HepG2 (cell line): ENCODE measurements around the gene DYNLT2B. TPM values are rescaled to one million over a fixed set of nuclear protein-coding genes. Genes with fewer than 3 reads are reported as not detected.

Source experiments
- ATAC-seq: fragments of 200-7000 bp; cut with Tn5 transposase; 3 replicates; pipeline ENCODE4 v1.9.1; 2020; ENCODE audit warnings: mild to moderate bottlenecking, moderate library complexity
- BruUV-seq: library from RNA; stranded (reverse); fragments of 400-500 nt; replicated peaks from 2 replicates; lab custom pipeline; 2021; lab: Mats Ljungman, UMichigan
- CTCF ChIA-PET: fragments of 300-600 bp; formaldehyde crosslinking; extraction: SDS; loops from one replicate; lab custom pipeline; 2021; ENCODE audit warnings: low total read pairs, inconsistent platforms, low intra/inter-chr PET ratio; lab: Yijun Ruan, JAX
- POLR2A ChIA-PET: fragments of 350-600 bp; sonication (Branson Sonifier 250); formaldehyde crosslinking; loops from one replicate; lab custom pipeline; 2020; ENCODE audit warnings: antibody characterized with exemption, inconsistent platforms; lab: Yijun Ruan, JAX
- DNase-seq: peaks from one replicate; pipeline ENCODE4 v3.0.0-alpha.2; 2015; ENCODE audit warnings: low spot score
- FAIRE-seq: peaks from 3 replicates; lab custom pipeline; 2011; peaks lifted over from hg19 to GRCh38; lab: Jason Lieb, UNC
- H2AFZ ChIP-seq: one replicate; pipeline ENCODE4 v1.6.1; 2011; ENCODE audit warnings: low read length, inconsistent platforms
- H3K27ac ChIP-seq: fragments of 300-600 bp; 3 replicates; pipeline ENCODE4 v1.8.0; 2011; ENCODE audit warnings: mixed run types, mild to moderate bottlenecking, mixed read lengths, low read length, inconsistent platforms; ENCODE audit not compliant: insufficient read depth; ENCODE audit errors: extremely low read length
- H3K27me3 ChIP-seq, 2 experiments: fragments of 200-600 bp in 1 of 2; 2 replicates in 1 of 2; 3 replicates in 1 of 2; pipeline versions ENCODE4 v1.6.0 to v1.8.0; 2011; ENCODE audit warnings: low read length in 2 of 2, mild to moderate bottlenecking in 2 of 2, moderate library complexity in 2 of 2, inconsistent platforms in 1 of 2; ENCODE audit not compliant: insufficient read depth in 2 of 2, control insufficient read depth in 1 of 2
- H3K36me3 ChIP-seq, 2 experiments: fragments of 200-600 bp in 1 of 2; replicated peaks in 1 of 2; 2 replicates in 1 of 2; 3 replicates in 1 of 2; pipeline versions ENCODE4 v1.5.1 to v1.8.0; 2011; ENCODE audit warnings: low read length in 2 of 2, inconsistent platforms in 1 of 2; ENCODE audit not compliant: insufficient read depth in 2 of 2, control insufficient read depth in 1 of 2
- H3K4me1 ChIP-seq: 2 replicates; pipeline ENCODE4 v1.5.1; 2012; ENCODE audit warnings: low read length, inconsistent platforms; ENCODE audit not compliant: insufficient read depth
- H3K4me2 ChIP-seq: 2 replicates; pipeline ENCODE4 v1.6.0; 2011; ENCODE audit warnings: low read depth, low read length, inconsistent platforms
- H3K4me3 ChIP-seq, 3 experiments: fragments of 200-600 bp in 1 of 3; sonication (generic), shearing (Covaris generic) in 1 of 3; replicated peaks in 1 of 3; 2 replicates each; pipeline ENCODE4 v1.5.1; 2011 to 2016; ENCODE audit warnings: low read length in 3 of 3, inconsistent platforms in 2 of 3, low read depth in 2 of 3, mild to moderate bottlenecking in 2 of 3, control low read depth in 1 of 3, mixed read lengths in 1 of 3; ENCODE audit not compliant: insufficient read depth in 1 of 3
- H3K79me2 ChIP-seq: one replicate; pipeline ENCODE4 v1.6.1; 2011; ENCODE audit warnings: low read length, inconsistent platforms; ENCODE audit not compliant: insufficient read depth
- H3K9ac ChIP-seq: 2 replicates; pipeline ENCODE4 v1.6.0; 2011; ENCODE audit warnings: mild to moderate bottlenecking, low read depth, low read length, inconsistent platforms; ENCODE audit not compliant: insufficient read depth
- H3K9me3 ChIP-seq: 2 replicates; pipeline ENCODE4 v1.5.1; 2012; ENCODE audit warnings: mild to moderate bottlenecking, low read length
- H4K20me1 ChIP-seq: 2 replicates; pipeline ENCODE4 v1.6.0; 2011; ENCODE audit warnings: inconsistent platforms, mild to moderate bottlenecking, low read length, moderate library complexity; ENCODE audit not compliant: insufficient read depth
- HMGA1 ChIP-seq: sonication (generic); formaldehyde crosslinking; conservative IDR thresholded peaks from 2 replicates; pipeline ENCODE4 v1.4.0; 2020; ENCODE audit warnings: missing genetic modification reagents
- ISL2 ChIP-seq: sonication (generic); formaldehyde crosslinking; IDR thresholded peaks from 2 replicates; pipeline ENCODE4 v1.5.0; 2020; ENCODE audit warnings: missing genetic modification reagents
- KLF9 ChIP-seq: IDR thresholded peaks from 2 replicates; pipeline ENCODE4 v1.6.1; 2016; ENCODE audit warnings: low read depth
- MED8 ChIP-seq: sonication (generic); formaldehyde crosslinking; IDR thresholded peaks from 2 replicates; pipeline ENCODE4 v1.8.1; 2023; ENCODE audit warnings: mild to moderate bottlenecking, missing genetic modification reagents; ENCODE audit not compliant: insufficient replicate concordance
- MIER3 ChIP-seq: IDR thresholded peaks from 2 replicates; pipeline ENCODE4 v1.6.1; 2016; ENCODE audit warnings: missing compliant biosample characterization, borderline replicate concordance
- NFE2L2 ChIP-seq: fragments of 150-350 bp; IDR thresholded peaks from 2 replicates; pipeline ENCODE4 v1.6.1; 2014; ENCODE audit warnings: low read length
- POGK ChIP-seq: sonication (generic); formaldehyde crosslinking; conservative IDR thresholded peaks from 2 replicates; pipeline ENCODE4 v1.8.0; 2022; ENCODE audit warnings: mild to moderate bottlenecking, moderate library complexity, missing genetic modification reagents
- RNF2 ChIP-seq: fragments of 450-650 bp; conservative IDR thresholded peaks from 2 replicates; pipeline ENCODE4 v1.6.1; 2016; ENCODE audit warnings: low read depth
- SRY ChIP-seq: sonication (generic); formaldehyde crosslinking; IDR thresholded peaks from 2 replicates; pipeline ENCODE4 v1.8.0; 2022; ENCODE audit warnings: mild to moderate bottlenecking, missing genetic modification reagents
- TAF15 ChIP-seq: fragments of 200-400 bp; formaldehyde crosslinking; IDR thresholded peaks from one replicate; pipeline ENCODE4 v1.6.1; 2018; ENCODE audit warnings: mild to moderate bottlenecking, low read depth, low read length; ENCODE audit not compliant: poor library complexity, severe bottlenecking
- TBX2 ChIP-seq: sonication (generic); formaldehyde crosslinking; IDR thresholded peaks from 2 replicates; pipeline ENCODE4 v1.5.0; 2020; ENCODE audit warnings: missing genetic modification reagents, mild to moderate bottlenecking, borderline replicate concordance
- TCF7 ChIP-seq: sonication (generic); IDR thresholded peaks from 2 replicates; pipeline ENCODE4 v1.6.1; 2016; ENCODE audit warnings: antibody characterized with exemption, low read depth
- ZNF234 ChIP-seq: sonication (generic); formaldehyde crosslinking; conservative IDR thresholded peaks from 2 replicates; pipeline ENCODE4 v1.5.1; 2020; ENCODE audit warnings: mild to moderate bottlenecking, missing genetic modification reagents
- ZNF30 ChIP-seq: sonication (generic); formaldehyde crosslinking; IDR thresholded peaks from 2 replicates; pipeline ENCODE4 v1.5.0; 2020; ENCODE audit warnings: mild to moderate bottlenecking, missing genetic modification reagents
- ZNF569 ChIP-seq: sonication (generic); formaldehyde crosslinking; IDR thresholded peaks from 2 replicates; pipeline ENCODE4 v1.5.0; 2020; ENCODE audit warnings: mild to moderate bottlenecking, missing genetic modification reagents, moderate library complexity, borderline replicate concordance
- ZNF572 ChIP-seq: sonication (generic); formaldehyde crosslinking; IDR thresholded peaks from 2 replicates; pipeline ENCODE4 v1.5.1; 2020; ENCODE audit warnings: mild to moderate bottlenecking, missing genetic modification reagents
- ZNF605 ChIP-seq: sonication (generic); formaldehyde crosslinking; IDR thresholded peaks from 2 replicates; pipeline ENCODE4 v1.8.0; 2022; ENCODE audit warnings: mild to moderate bottlenecking, missing genetic modification reagents
- ZSCAN22 ChIP-seq: sonication (generic); formaldehyde crosslinking; IDR thresholded peaks from 2 replicates; pipeline ENCODE4 v1.4.0; 2020; ENCODE audit warnings: mild to moderate bottlenecking, missing genetic modification reagents
- WGBS: methylation state at CpG from one replicate; pipeline ENCODE4 v1.1.6; 2017; ENCODE audit warnings: low lambda C conversion rate; 5-methylcytosine and 5-hydroxymethylcytosine counted together
- in situ Hi-C: cut with HindIII; loops from 2 replicates; pipeline ENCODE4 v1.10.0; 2017; ENCODE audit warnings: low pct_unique_long_range_greater_than_20kb; ENCODE audit not compliant: extremely low pct_ligation_motif_present
- intact Hi-C: fragments of 100-400 bp; cut with micrococcal nuclease; formaldehyde crosslinking; loops from one replicate; pipeline ENCODE4 v1.10.0; 2022; ENCODE audit not compliant: unreplicated experiment
- polyA plus RNA-seq, 8 experiments: library from polyadenylated mRNA; depleted of rRNA in 3 of 8; stranded (reverse) in 7 of 8; unstranded in 1 of 8; fragments of >200 nt; fragmentation: Illumina TruSeq in 4 of 8; extraction: Trizol in 4 of 8; gene quantifications; 2 replicates each; pipeline versions ENCODE4 v1.2.1 to v1.2.3, GENCODE V29; 2011 to 2016; ENCODE audit warnings: low read depth in 4 of 8, missing spikeins in 1 of 8, mixed read lengths in 1 of 8; ENCODE audit not compliant: insufficient read depth in 1 of 8
- total RNA-seq, 5 experiments: library from RNA; depleted of rRNA; stranded (reverse); fragments of >200 nt; fragmentation: Illumina TruSeq; extraction: Trizol; gene quantifications; 2 replicates each; pipeline ENCODE4 v1.2.3, GENCODE V29; 2016; ENCODE audit warnings: low read depth in 1 of 5
- TF ChIP-seq, protein P1 (sequence below): sonication (generic); formaldehyde crosslinking; IDR thresholded peaks from 2 replicates; pipeline ENCODE4 v1.4.0; 2020; ENCODE audit warnings: mild to moderate bottlenecking, missing genetic modification reagents

DYNLT2B gene
- total and polyA plus RNA-seq, 2 of the 13 experiments (the other 11 are each of a cell fraction or from before 2014, with no cell fraction given) = 4.0 to 7.0 TPM

- no peak for FAIRE-seq
- H3K79me2 ChIP-seq = peaks cover 51% of the 10 kb centered on the region
- no peak overlapping the region for H3K9ac ChIP-seq
- intact Hi-C loops = no loop called here
- no TSS peak for BruUV-seq
- no peak for ATAC-seq
- H3K4me2 ChIP-seq = no peak overlapping the region
- H4K20me1 ChIP-seq = no peaks in the 10 kb centered on the region
- peaks cover 18% of the 10 kb centered on the region for H3K4me1 ChIP-seq
- no peak for TF ChIP-seq ZNF605 (CRISPR knock-in tag)
- no peak for TF ChIP-seq TAF15
- TF ChIP-seq, protein P1, sequence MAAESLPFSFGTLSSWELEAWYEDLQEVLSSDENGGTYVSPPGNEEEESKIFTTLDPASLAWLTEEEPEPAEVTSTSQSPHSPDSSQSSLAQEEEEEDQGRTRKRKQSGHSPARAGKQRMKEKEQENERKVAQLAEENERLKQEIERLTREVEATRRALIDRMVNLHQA = no peak
- TF ChIP-seq ISL2 = no peak
- TF ChIP-seq POGK = no peak
- TF ChIP-seq ZNF572 (CRISPR knock-in tag) = no peak
- TF ChIP-seq ZNF234 = no peak
- TF ChIP-seq HMGA1 (CRISPR knock-in tag) = no peak
- no peak for TF ChIP-seq MED8 (CRISPR knock-in tag)
- no peak for TF ChIP-seq ZSCAN22 (CRISPR knock-in tag)
- no peak for TF ChIP-seq TBX2 (CRISPR knock-in tag)
- TF ChIP-seq NFE2L2 = no peak
- TF ChIP-seq ZNF30 = no peak
- TF ChIP-seq KLF9 (CRISPR knock-in tag) = no peak
- no peak for TF ChIP-seq RNF2
- TF ChIP-seq TCF7 = no peak
- TF ChIP-seq MIER3 (CRISPR knock-in tag) = no peak
- TF ChIP-seq SRY (CRISPR knock-in tag) = no peak
- TF ChIP-seq ZNF569 (CRISPR knock-in tag) = no peak
- ChIA-PET CTCF (no interaction called here), POLR2A (no interaction called here)
- 98% methylated on average over 5 of the region's 5 CpGs for WGBS
- in situ Hi-C loops = no loop called here
- no peak overlapping the region for H3K4me3 ChIP-seq
- H3K36me3 ChIP-seq = peaks cover 11 to 15% of the 10 kb centered on the region in 2 experiments; a peak in 4 of 5 replicates
- no peak overlapping the region for H3K27ac ChIP-seq
- H2AFZ ChIP-seq = no peak overlapping the region
- no peak for DNase-seq
- no peaks in the 10 kb centered on the region for H3K9me3 ChIP-seq
- H3K27me3 ChIP-seq = no peaks in the 10 kb centered on the region
These were observed 43.5 kb downstream of the DYNLT2B start for GRCh38 chr3:196274585-196274984.
